Measurements from ENCODE around the gene GCSH.

GRCh38 chr16:81136390-81137335, 40.5 kb upstream of the GCSH start:
- TF ChIP-seq POLR2A (IDR thresholded peaks at IDR 0.05), result no peak
- TF ChIP-seq CTCF (IDR thresholded peaks at IDR 0.05), result no peak

All from tibial nerve (tissue), 3 donors.